ENCODE data around the gene ABCA4. TPM values are rescaled to one million over a fixed set of nuclear protein-coding genes. Genes with fewer than 3 reads are reported as not detected.

ABCA4 gene
- total RNA-seq, 1 donor from 2014 or later: 3.2 TPM

- TF ChIP-seq CTCF (conservative IDR thresholded peaks at IDR 0.05): no peak
- peaks cover 69% of the 10 kb centered on the region for H3K4me1 Mint-ChIP-seq (ENCODE audit: unreplicated experiment)
- H3K36me3 Mint-ChIP-seq: peaks cover 5% of the 10 kb centered on the region
- no peaks in the 10 kb centered on the region for H3K27me3 Mint-ChIP-seq
- H3K27ac Mint-ChIP-seq: peak overlapping the region; percentile 93
- H3K9me3 Mint-ChIP-seq: peaks cover 1% of the 10 kb centered on the region
- H3K4me3 Mint-ChIP-seq: peak overlapping the region; percentile 65
- no peak for DNase-seq (ENCODE audit: extremely low spot score, unreplicated experiment)
These were observed 27.0 kb downstream of the ABCA4 start for GRCh38 chr1:94093996-94094395.

DNA sequence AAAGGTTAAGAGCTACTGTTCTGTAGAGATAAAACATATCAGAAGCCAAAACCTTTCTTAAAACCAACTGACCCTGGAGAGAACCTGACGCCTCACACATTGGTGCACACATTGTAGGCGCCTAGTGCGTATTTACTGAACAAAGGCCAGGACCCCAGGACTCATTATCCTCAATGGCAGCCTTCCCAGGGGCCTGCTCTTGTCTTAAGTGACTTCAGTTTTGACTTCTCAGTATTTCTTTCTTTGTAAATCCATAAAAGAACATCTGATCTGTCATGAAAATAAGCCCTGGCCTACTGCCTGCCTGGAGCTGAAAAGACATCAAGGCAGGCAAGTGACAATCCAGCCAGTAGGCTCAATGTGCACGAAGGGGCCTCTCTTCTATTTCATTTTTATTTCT lies 27.6 kb downstream of the ABCA4 start:
- no peak for DNase-seq (ENCODE audit: extremely low spot score, unreplicated experiment)
- Mint-ChIP-seq H3K4me3 (no peak overlapping the region), H3K9me3 (peaks cover 5% of the 10 kb centered on the region), H3K36me3 (peaks cover 5% of the 10 kb centered on the region), H3K4me1 (ENCODE audit: unreplicated experiment) (peaks cover 63% of the 10 kb centered on the region), H3K27ac (peak overlapping the region; percentile 93), H3K27me3 (no peaks in the 10 kb centered on the region)
- TF ChIP-seq CTCF (conservative IDR thresholded peaks at IDR 0.05): no peak

DNA sequence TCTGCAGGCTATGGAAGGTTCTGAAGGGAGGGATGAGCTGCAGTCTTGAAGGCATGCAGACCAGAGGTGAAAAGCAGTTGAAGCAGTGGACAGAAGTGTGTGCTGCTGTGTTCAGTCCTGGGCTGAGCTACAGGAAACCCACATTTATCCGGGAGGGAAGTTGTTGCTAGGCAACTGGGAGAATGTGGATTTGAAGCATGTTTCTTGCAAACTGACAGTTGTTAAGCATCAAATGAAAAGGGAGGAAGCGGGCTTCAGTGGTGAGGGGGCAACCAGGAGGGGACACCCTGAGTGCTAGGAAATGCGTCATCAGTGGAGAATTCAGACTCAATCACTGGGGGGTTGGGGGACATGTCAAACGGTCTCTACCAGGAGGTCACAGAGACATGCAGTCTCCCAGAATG lies 28.7 kb downstream of the ABCA4 start:
- Mint-ChIP-seq H3K4me3 (peak overlapping the region; percentile 11), H3K4me1 (ENCODE audit: unreplicated experiment) (peaks cover 63% of the 10 kb centered on the region)

GRCh38 chr1:94090761-94091160 lies 30.2 kb downstream of the ABCA4 start:
- TF ChIP-seq CTCF (conservative IDR thresholded peaks at IDR 0.05): no peak
- peaks cover 12% of the 10 kb centered on the region for H3K36me3 Mint-ChIP-seq
- DNase-seq (ENCODE audit: extremely low spot score, unreplicated experiment): no peak
- peaks cover 5% of the 10 kb centered on the region for H3K9me3 Mint-ChIP-seq
- H3K4me3 Mint-ChIP-seq: peak overlapping the region; percentile 54
- peak overlapping the region; percentile 94 for H3K27ac Mint-ChIP-seq
- H3K4me1 Mint-ChIP-seq (ENCODE audit: unreplicated experiment): peaks cover 50% of the 10 kb centered on the region
- no peaks in the 10 kb centered on the region for H3K27me3 Mint-ChIP-seq

More for the DNA sequence above, 28.7 kb downstream of the ABCA4 start:
- TF ChIP-seq CTCF (conservative IDR thresholded peaks at IDR 0.05): no peak
- no peaks in the 10 kb centered on the region for H3K27me3 Mint-ChIP-seq
- peaks cover 5% of the 10 kb centered on the region for H3K9me3 Mint-ChIP-seq
- H3K36me3 Mint-ChIP-seq: peaks cover 12% of the 10 kb centered on the region
- H3K27ac Mint-ChIP-seq: peak overlapping the region; percentile 94
- DNase-seq (ENCODE audit: extremely low spot score, unreplicated experiment): no peak

- no peak overlapping the region for H3K27ac Mint-ChIP-seq
- no peak for DNase-seq (ENCODE audit: extremely low spot score, unreplicated experiment)
- TF ChIP-seq CTCF (conservative IDR thresholded peaks at IDR 0.05): no peak
- H3K4me1 Mint-ChIP-seq (ENCODE audit: unreplicated experiment): peaks cover 33% of the 10 kb centered on the region
- H3K36me3 Mint-ChIP-seq: peaks cover 12% of the 10 kb centered on the region
- no peaks in the 10 kb centered on the region for H3K27me3 Mint-ChIP-seq
- H3K4me3 Mint-ChIP-seq: no peak overlapping the region
- H3K9me3 Mint-ChIP-seq: peaks cover 5% of the 10 kb centered on the region
These were observed 33.8 kb downstream of the ABCA4 start for GRCh38 chr1:94087193-94087592.

GRCh38 chr1:94084547-94084946 lies 36.4 kb downstream of the ABCA4 start:
- Mint-ChIP-seq H3K27ac (no peak overlapping the region), H3K9me3 (peaks cover 5% of the 10 kb centered on the region), H3K4me1 (ENCODE audit: unreplicated experiment) (peaks cover 25% of the 10 kb centered on the region), H3K36me3 (peaks cover 6% of the 10 kb centered on the region), H3K27me3 (no peaks in the 10 kb centered on the region), H3K4me3 (no peak overlapping the region)
- TF ChIP-seq CTCF (conservative IDR thresholded peaks at IDR 0.05): no peak
- DNase-seq (ENCODE audit: extremely low spot score, unreplicated experiment): no peak
